HG02885 (cell line): ENCODE results near the gene DHTKD1.
A peak's percentile ranks its signal among the peaks of the same experiment; 100 is the strongest.

Source experiments
- ATAC-seq: cut with Tn5 transposase; IDR thresholded peaks from one replicate; pipeline ENCODE4 v1.9.1; 2021; ENCODE audit warnings: mild to moderate bottlenecking; ENCODE audit not compliant: unreplicated experiment, poor library complexity

DHTKD1 gene, protein sequence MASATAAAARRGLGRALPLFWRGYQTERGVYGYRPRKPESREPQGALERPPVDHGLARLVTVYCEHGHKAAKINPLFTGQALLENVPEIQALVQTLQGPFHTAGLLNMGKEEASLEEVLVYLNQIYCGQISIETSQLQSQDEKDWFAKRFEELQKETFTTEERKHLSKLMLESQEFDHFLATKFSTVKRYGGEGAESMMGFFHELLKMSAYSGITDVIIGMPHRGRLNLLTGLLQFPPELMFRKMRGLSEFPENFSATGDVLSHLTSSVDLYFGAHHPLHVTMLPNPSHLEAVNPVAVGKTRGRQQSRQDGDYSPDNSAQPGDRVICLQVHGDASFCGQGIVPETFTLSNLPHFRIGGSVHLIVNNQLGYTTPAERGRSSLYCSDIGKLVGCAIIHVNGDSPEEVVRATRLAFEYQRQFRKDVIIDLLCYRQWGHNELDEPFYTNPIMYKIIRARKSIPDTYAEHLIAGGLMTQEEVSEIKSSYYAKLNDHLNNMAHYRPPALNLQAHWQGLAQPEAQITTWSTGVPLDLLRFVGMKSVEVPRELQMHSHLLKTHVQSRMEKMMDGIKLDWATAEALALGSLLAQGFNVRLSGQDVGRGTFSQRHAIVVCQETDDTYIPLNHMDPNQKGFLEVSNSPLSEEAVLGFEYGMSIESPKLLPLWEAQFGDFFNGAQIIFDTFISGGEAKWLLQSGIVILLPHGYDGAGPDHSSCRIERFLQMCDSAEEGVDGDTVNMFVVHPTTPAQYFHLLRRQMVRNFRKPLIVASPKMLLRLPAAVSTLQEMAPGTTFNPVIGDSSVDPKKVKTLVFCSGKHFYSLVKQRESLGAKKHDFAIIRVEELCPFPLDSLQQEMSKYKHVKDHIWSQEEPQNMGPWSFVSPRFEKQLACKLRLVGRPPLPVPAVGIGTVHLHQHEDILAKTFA

DNA sequence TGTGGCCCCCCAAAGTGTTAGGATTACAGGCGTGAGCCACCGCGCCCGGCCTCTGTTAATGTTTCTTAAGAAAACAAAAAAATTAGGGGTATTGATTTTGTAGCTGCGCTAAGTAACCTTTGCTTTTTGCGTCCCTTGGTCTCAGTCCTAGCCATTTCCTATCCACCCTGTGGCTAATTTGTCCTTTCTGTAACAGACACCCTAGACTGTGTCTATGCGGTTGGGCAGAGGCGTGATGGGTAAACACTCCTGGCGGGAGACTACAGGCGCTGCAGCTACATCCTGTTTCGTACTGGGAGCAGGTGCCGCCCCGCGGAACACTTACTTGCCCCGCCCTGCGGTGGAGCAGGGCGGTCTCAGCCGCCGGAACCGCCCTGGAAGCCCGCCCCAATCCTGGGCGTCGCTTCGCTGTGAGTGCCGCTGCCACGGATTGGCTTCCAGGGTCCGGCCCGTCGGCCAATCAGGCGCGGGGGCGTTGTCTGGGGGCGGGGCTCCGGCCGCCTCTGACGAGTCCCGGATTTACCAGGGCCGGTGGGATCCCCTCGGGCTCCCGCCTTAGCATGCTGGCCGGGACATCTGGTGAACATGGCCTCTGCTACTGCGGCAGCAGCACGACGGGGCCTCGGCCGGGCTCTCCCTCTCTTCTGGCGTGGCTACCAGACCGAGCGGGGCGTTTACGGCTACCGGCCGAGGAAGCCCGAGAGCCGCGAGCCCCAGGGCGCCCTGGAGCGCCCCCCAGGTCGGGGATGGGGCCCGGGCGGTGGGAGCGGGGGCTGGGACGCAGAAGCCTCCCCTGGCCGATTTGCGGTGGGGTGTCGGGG, at the start of gene DHTKD1:
Gene DHTKD1 (plus strand): TSS at position 506 of the 821 bp plus-strand sequence. CDS start 80 bp downstream, at position 586.
- peak; percentile 97 for ATAC-seq

DNA sequence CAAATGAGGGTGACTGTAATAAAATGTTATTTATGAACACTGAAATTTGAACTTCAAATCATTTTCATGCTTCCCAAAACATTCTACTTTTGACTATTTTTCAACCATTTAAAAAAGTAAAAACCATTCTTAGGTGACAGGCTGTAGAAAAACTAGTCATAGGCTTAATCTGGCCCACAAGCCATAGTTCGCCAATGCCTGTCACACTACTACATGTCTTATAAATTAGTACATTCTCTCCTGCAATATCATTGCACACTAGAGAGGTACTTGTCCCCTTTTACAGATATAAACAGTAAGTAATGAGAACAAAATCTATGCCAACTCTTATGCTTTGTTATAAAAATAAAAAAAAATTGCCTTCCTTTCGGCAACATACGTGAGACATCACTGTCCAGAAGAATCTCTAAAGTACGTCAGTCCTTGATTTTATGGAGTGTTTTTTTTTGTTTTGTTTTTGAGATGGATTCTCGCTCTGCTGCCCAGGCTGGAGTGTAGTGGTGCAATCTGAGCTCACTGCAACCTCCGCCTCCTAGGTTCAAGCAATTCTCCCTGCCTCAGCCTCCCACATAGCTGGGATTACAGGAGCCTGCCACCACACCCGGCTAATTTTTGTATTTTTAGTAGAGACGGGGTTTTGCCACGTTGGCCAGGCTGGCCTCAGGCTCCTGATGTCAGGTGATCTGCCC, 49.3 kb upstream of the DHTKD1 start:
- no peak for ATAC-seq

DNA sequence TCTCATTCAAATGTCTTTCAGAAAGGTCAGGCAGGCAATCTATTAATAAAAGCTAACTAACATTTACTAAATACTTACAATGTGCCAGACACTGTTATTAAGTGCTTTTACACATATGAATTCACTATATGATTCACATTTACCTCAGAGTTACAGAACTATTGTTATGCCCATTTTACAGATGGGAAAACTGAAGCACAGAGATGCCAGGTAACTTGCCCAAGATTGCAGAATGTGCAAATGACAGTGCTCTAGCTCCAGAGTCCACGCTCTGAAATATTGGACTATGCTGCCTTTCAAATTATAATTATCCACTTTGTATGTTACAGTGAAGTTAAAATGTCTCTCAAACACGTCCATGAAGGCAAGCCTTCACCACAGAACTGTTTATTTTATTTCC, 48.2 kb upstream of the DHTKD1 start:
- ATAC-seq = no peak

DNA sequence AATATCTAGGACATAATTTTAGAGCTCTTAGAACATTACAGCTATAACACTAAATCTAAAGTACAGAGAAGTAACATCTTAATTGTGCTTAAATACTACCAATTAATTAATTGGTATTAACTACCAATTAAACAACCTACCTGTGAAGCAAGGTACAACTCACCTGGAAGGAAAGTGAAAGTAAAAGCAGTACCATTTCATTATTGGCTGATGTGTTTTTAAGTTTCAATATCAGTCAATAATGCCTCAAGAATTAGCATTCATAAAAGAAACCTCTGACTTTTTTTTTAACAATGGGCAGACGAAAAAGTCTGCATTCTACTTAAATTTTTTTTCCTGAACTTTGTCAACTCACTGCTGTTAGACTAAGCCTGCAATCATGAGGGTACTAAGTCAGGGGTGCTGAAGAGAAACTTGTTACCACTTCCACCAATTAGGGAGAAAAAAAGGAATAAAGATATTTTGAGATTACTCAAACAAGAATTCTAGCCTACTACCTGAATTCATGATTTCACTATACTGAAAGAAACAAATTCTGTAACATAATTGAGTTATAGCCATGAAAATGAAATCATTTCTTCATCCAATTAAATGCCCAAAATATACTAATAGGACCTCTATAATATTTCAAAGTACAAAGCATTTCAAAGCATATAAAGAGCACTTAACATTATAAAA, 46.0 kb upstream of the DHTKD1 start:
- ATAC-seq = no peak

DNA sequence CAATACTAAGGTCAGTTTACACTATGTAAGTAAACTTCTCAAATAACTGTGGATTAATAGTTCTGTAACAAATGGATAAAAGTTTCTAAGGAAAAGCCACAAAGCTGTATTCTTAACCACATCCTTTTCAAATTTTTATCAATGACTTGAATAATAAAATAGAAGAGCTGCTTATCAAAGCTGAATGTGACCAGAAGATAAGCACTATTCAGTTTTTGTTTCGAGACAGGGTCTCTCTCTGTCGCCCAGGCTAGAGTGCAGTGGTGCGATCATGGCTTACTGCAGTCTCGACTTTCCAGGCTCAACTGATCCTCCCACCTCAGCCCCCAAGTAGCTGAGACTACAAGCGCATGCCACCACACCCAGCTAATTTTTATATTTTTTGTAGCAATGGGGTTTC, 43.2 kb upstream of the DHTKD1 start:
- ATAC-seq = no peak

DNA sequence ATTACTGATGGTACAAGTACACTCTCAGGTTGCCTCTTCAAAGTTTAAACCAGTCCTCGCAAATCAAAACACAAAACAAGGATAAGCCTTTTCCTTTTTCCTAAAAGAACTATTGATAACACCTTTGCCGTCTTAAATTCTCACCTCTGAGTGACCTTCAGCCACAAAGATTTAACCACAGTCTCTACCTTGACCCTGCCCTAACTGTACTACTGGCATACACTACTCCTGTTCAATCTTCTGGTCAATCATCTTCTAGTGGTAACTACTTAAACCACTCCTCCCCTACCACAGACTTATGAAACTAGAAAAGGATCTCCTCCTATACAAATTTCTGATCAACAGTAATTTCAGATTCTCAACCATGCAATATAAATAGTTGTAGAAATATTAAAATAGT, 41.2 kb upstream of the DHTKD1 start:
- peak; percentile 55 for ATAC-seq

DNA sequence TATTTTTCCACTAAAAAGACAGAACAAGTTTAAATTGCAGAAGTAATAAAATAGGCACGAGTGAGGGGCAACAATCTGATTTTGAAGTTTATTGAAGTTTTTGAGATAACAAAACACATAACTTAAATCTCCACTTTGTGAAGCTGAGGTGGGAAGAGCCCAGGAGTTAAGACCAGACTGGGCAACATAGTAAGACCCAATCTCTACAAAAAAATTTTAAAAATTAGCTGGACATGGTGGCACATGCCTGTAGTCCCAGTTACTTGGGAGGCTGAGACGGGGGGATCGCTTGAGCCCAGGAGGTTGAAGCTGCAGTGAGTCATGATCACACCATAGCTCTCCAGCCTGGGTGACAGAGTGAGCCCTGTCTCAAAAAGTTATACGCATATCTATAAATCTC, 37.4 kb upstream of the DHTKD1 start:
- no peak for ATAC-seq

DNA sequence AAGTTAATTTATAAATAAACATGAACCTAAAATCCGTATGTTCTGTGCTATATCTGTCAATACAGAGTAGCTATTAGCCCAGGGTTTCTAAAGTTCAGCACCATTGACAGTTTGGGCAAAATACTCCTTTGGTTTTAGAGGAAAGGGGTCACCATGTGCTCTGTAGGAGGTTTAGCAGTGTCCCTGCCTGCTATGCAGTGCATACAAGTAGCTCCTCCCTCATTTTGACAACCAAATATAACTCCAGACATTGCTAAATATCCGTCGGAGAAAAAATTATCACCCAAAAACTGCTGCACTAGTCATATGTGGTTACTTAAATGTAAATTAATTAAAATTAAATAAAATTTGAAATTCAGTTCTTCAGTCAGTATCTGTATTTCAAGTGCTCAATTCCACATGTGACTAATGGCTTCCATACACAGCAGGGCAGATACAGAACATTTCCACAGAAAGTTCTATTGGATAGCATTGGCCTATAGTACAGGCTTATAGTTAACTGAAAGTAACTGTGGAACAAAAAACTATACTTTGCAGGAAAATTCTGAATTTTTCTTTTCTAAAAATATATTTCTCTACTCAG, 32.6 kb upstream of the DHTKD1 start:
- no peak for ATAC-seq

DNA sequence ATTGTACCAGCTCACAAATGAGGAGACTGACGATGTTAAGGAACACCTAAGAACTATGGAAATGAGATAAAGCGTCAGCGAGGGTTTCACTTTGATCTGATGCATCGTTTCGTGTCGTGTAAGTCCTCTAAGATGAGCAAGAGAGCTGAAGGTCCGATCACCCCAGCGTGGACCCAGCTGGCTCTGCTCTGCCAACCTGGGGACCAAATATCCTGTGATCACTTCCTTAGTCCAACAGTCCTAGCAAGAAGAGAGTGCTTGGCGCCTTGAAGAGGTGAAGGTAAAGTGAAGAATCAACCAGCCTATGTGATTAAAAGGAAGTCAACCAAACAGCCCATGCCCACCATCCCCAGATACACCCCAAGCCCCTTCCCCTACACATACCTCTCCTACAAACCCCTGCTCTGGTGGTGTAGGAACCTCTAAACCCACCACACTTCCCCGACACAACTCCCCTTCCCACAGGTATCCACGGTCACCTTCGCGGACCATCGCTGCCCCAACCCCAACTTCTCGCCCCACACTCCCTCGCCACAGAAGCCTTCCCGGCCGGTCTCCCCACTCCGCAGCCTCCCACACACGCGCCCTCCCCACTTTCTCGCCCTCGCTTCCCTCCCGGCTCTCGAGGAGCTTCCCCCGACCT, 26.9 kb upstream of the DHTKD1 start:
- peak; percentile 19 for ATAC-seq

DNA sequence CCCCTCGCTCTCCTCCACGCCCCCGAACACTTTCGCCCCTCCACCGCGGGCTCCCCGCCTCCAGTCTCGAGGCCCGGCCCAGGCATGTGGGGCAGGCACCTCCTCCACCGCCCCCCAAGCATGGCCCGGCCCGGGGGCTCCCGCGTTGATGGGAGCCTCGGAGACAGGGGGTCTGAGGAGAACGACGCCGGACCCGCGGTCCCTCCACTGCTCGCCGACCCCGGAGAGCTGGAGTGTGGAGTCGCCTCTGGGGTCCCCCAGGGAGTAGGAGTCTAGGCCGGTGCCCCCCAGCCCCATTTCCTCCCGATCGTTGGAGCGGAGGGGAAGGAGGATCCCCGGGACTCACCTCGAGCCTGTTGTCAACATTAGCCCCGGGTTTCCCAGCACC, 26.4 kb upstream of the DHTKD1 start:
- ATAC-seq = peak; percentile 13

DNA sequence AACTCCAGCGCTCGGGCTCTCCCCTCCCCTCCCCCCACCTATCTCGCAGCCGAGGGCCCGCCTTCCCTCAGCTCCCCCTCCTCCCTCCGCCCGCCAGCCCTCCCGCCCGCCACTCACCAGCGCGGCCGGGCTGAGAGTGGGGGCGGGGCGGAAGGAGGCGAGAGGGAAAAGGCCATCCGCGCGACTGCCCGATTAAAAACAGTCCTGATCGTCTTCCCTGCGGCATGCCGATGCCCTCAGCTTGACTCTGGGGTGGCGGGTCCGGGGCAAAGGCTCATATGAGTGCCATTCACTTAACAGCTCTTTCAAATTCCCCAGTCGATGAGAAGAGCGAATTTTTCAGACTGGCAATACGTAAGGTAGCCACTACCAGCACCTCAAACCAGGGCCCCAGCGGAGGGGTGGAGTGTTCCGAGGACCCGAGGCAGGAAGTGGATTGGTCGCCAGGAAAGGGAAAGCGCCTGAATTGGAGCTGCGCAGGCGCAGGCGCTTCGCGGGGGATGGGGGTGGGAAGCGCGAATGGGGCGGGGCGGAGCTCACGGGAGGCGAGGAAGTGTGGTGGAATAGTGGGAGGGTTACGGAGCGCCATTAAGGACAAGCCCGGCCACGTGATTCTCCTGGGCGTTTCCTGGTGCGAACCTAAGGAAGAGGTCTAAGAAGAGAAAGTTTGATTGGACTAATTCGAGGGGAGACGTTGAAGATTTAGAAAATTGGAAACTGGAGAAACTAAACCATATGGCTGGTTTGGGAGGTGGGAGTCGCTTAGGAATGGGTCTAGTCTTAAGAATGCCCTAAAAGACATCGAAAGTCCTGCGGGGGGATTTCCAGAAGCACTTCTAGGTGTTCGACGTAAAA, 25.7 kb upstream of the DHTKD1 start, which contains the start of gene UPF2:
Gene UPF2 (minus strand): TSS at position 13 of the 855 bp plus-strand sequence. CDS start 7,386 bp downstream, outside the sequence.
- peak; percentile 65 for ATAC-seq

DNA sequence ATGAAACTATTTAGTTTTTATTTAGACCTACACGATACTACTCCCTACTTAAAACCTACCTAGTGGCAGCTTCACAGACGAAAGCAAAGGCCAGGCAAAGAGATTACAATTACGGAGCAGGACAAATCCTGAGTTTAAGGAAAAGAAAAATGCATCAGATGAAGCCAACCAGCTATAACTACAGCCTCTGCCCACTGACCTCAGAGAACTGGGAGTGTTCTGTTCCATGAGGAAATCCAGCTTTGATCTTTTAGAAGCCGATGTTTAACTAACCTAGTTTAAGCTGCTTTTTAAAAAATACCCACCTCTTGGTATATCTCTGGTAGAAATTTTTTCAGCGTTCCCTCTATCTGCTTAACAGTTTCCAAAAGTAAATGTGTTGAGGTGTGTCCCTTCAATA, 23.2 kb upstream of the DHTKD1 start:
- no peak for ATAC-seq

DNA sequence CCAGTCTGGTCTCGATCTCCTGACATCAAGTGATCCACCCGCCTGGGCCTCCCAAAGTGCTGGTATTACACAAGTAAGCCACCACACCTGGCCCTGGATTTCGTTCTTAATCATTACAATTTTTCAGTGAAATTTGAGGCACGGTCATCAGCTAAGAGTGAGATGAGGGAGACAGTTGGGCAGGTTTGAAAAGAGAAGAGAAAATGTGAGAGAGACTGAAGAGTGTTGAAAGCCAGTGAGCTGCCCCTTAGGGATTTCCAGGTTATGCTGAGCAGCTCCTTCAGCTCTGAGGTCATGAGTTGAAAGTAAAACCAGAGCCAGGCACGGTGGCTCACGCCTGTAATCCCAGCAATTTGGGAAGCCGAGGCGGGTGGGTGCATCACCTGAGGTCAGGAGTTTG, 20.2 kb upstream of the DHTKD1 start:
- peak; percentile 34 for ATAC-seq

DNA sequence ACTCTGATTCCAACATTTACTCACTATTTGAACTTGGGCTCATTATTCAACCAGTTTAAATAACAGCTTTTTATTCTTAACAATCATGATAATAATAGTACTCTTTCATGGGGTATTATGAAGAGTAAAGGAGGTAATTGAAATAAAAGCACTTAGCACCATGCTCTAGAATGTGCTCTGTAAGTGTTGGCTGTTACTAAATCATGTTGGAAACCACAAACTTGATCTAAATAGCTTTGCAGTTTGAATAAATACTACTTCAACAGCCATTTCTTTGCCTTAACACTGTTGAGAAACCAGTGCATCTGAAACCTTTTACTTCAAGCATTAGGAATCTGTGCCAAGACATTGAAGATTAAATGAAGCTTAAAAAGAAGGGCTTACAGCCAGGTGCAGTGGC, 18.2 kb upstream of the DHTKD1 start:
- no peak for ATAC-seq

DNA sequence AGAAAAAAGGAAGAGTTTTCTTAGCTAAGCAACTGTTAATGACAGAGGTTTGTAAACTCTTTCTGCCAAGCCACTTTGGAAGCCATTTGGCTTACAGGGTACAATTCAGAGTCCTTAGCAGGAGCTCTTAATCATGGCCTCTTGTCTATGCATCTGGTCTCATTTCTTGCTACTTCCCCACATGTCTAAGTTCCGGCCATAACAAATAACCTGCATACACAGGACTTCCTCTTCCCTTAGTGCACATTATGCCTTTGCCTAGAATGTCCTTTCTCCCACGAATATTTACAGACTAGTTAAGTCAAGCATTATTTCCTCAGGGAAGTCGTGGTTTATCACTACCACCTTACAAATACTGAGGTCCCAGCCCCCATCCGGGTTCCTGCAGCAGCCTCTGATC, 17.5 kb upstream of the DHTKD1 start:
- no peak for ATAC-seq

DNA sequence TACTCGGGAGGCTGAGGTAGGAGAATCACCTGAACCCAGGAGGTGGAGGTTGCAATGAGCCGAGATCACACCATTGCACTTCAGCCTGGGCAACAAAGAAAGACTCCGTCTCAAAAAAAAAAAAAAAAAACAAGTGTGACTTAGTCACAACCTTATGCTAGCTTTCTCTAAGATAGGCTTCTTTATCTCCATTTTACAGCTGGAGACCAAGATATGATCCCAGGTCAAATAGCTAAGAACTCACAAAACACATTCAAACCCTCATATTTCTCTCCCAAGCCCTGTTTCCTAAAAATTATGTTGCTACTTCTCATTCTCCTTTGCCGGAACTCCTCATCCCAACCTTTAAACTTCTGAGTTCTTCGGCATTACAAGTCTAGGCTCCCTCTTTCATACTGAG, 13.0 kb upstream of the DHTKD1 start:
- ATAC-seq = no peak

DNA sequence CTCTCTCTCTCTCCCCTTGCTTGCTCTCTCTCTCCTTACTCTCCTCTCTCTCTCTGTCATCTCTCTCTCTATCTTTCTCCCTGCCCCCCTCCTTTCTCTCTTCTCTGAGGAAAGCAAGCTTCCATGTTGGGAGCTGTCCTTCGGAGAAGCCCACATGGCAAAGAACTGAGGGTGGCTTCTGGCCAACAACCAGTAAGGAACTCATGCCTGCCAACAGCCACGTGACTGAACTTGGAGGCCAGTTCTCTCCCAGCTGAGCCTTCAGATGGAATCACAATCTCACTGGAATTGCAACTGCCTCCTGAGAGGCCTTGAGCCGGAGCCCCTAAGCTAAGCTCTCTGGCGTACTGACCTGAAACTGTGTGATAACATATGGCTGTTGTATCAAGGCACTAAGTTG, 12.0 kb upstream of the DHTKD1 start:
- ATAC-seq = no peak

DNA sequence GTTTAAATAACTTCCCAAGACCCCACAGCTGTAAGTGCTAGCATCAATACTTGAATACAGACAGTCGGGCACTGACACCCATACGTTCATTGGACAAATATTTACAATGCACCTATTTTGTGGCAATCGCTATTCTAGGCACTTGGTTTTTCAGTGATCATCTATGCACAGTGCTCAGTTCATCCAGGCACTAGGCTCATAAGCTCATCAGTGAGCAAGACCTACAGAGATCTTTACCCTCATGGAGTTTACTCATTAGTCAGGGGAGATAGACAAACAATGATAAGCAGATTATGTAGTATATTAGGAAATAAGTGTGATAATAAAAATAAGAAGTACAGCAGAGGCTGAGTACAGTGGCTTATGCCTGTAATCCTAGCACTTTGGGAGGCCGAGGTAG, 7.6 kb upstream of the DHTKD1 start:
- no peak for ATAC-seq
